GM12892 (cell line): ENCODE results near the gene SNED1.

Experiments used
- POLR2A ChIP-seq: IDR thresholded peaks from 2 replicates; pipeline ENCODE4 v1.6.1; 2011; ENCODE audit warnings: low read depth, low read length, control low read depth
- POLR2AphosphoS5 ChIP-seq: IDR thresholded peaks from 2 replicates; pipeline ENCODE4 v1.6.1; 2011; ENCODE audit warnings: low read depth, low read length, control low read depth
- TAF1 ChIP-seq: IDR thresholded peaks from 2 replicates; pipeline ENCODE4 v1.6.1; 2011; ENCODE audit warnings: low read depth, mild to moderate bottlenecking, control low read depth, low read length, borderline replicate concordance

DNA sequence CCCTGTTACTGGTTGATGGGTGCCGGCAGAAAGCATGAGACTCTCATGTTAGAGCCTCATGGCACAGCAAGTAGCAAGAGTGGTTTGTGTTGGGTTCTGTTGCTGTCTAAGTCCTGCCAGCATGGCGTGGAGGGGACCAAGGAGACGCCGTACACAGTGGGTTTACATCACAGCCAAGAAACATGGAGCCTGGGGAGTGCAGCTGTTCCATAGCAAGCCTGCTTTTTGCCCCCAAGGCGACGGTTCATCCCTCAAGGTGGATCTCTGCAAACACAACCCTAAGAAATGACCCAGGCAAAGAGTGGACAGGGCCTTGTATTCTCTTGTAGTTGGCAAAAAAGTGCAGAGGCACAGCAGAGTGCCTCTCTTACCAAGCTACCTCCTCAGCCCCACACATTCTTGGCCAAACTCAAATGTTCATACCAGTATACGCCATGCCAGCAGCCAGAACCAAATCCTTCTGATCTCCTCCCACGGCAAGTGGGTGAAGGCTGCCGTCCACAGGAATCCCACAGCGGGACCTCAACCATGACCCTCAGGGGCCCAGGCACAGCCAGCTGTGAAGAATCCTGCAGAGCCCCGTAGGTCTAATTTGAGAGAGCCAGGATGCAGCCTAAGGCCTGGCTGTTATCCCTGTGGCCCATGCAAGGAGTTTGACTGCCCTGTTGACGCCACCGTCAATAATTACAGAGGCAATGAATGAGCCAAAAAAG lies 19.0 kb downstream of the SNED1 start:
- TF ChIP-seq POLR2AphosphoS5, result no peak
- no peak for TF ChIP-seq TAF1
- TF ChIP-seq POLR2A, result no peak
